Fibroblast of pulmonary artery (primary cell): ENCODE data around the gene HOXC9.

Source experiments
- DNase-seq: peaks from one replicate; pipeline ENCODE4 v3.0.0-alpha.2; 2010; ENCODE audit warnings: low read depth
- H3K4me3 ChIP-seq: replicated peaks from 2 replicates; pipeline ENCODE4 v1.5.1; 2011; ENCODE audit warnings: low read depth, mild to moderate bottlenecking, control low read depth, low read length, moderate library complexity
- TF ChIP-seq, protein P1 (sequence below): IDR thresholded peaks from 2 replicates; pipeline ENCODE4 v1.5.1; 2011; ENCODE audit warnings: mild to moderate bottlenecking, control low read depth, low read length, inconsistent platforms; ENCODE audit errors: missing control alignments

HOXC9 gene

GRCh38 chr12:53953831-53954693, 45.9 kb upstream of the HOXC9 start:
- TF ChIP-seq, protein P1, sequence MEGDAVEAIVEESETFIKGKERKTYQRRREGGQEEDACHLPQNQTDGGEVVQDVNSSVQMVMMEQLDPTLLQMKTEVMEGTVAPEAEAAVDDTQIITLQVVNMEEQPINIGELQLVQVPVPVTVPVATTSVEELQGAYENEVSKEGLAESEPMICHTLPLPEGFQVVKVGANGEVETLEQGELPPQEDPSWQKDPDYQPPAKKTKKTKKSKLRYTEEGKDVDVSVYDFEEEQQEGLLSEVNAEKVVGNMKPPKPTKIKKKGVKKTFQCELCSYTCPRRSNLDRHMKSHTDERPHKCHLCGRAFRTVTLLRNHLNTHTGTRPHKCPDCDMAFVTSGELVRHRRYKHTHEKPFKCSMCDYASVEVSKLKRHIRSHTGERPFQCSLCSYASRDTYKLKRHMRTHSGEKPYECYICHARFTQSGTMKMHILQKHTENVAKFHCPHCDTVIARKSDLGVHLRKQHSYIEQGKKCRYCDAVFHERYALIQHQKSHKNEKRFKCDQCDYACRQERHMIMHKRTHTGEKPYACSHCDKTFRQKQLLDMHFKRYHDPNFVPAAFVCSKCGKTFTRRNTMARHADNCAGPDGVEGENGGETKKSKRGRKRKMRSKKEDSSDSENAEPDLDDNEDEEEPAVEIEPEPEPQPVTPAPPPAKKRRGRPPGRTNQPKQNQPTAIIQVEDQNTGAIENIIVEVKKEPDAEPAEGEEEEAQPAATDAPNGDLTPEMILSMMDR = no peak
- DNase-seq = no peak
- no peak overlapping the region for H3K4me3 ChIP-seq

DNA sequence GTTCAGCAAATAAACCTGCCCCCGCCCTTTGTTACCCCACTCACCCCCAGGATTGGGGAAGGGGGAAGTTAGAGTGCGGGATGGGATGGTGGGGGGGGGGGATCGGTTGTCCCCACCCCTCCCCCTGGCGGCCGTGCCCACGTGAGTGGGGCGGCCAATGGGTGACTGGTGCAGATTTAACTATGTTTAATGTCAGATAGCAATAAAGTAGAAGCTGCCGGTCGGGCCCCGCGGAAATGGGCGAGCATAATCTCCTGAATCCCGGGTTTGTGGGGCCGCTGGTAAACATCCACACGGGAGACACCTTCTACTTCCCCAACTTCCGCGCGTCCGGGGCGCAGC, 45.3 kb upstream of the HOXC9 start, which contains the start of gene HOXC12:
Gene HOXC12 (plus strand): TSS at position 210 of the 342 bp plus-strand sequence. CDS start 27 bp downstream, at position 237.
- no peak for DNase-seq
- TF ChIP-seq, protein P1 = no peak
- H3K4me3 ChIP-seq = no peak within 1 kb of the TSS

DNA sequence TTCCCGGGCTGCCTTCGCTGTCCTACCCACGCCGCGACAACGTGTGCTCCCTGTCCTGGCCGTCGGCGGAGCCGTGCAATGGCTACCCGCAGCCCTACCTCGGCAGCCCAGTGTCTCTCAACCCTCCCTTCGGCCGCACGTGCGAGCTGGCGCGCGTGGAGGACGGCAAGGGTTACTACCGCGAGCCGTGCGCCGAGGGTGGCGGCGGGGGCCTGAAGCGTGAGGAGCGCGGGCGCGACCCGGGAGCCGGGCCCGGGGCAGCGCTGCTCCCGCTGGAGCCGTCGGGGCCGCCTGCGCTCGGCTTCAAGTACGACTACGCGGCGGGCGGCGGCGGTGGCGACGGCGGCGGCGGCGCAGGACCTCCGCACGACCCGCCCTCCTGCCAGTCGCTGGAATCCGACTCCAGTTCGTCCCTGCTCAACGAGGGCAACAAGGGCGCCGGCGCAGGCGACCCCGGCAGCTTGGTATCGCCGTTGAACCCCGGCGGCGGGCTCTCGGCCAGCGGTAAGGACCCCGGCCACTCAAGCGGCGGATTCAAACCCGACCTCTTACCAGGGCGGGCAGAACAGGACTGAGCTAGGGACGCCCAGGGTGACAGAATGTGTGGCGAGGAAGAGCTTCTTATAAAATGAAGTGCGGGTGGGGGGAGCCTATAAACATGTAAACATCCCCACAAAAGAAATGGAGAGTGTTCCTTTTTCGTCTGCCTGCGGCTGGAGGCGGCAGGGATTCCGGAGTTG, 44.8 kb upstream of the HOXC9 start:
- TF ChIP-seq, protein P1 = no peak
- DNase-seq = no peak
- H3K4me3 ChIP-seq = no peak overlapping the region

GRCh38 chr12:53955776-53956250, 44.1 kb upstream of the HOXC9 start:
- no peak for DNase-seq
- H3K4me3 ChIP-seq = no peak overlapping the region
- TF ChIP-seq, protein P1 = no peak

DNA sequence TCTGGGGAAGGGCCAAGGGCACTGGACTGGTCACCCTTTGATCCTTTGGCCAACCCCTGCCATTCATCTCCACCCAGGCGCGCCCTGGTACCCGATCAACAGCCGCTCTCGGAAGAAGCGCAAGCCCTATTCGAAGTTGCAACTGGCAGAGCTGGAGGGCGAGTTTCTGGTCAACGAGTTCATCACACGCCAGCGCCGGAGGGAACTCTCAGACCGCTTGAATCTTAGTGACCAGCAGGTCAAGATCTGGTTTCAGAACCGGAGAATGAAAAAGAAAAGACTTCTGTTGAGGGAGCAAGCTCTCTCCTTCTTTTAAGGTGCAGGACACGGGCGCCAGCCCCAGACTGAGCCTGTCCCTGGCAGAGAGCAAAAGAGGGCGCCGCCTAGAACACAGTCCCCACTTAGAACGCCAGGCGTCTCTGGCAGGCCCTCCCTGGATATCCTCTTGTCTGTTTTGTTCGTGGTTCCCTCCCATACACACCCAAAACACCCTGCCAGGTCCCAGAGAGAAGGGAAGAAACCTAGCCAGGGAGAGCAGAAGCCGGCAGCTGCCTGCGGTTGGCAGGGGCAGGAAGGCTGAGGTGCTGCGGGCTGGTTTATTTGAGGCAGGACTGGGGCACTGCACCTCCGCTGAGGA, 43.6 kb upstream of the HOXC9 start:
- TF ChIP-seq, protein P1 = no peak
- no peak for DNase-seq
- no peak overlapping the region for H3K4me3 ChIP-seq

- TF ChIP-seq, protein P1 = no peak
- no peak overlapping the region for H3K4me3 ChIP-seq
- DNase-seq = no peak
These were observed 42.9 kb upstream of the HOXC9 start for GRCh38 chr12:53956914-53957536.
